KMS-11 (cell line): Measurements from ENCODE around the gene KPNA6.

Experiments used
- H2AFZ ChIP-seq: fragments of 200-600 bp; sonication (generic); 2 replicates; pipeline ENCODE4 v1.6.1; 2016; ENCODE audit warnings: antibody characterized with exemption, mixed run types, low read depth
- H3K27ac ChIP-seq: fragments of 200-600 bp; sonication (generic); 2 replicates; pipeline ENCODE4 v1.6.1; 2016; ENCODE audit warnings: mild to moderate bottlenecking, mixed run types
- H3K27me3 ChIP-seq: fragments of 200-600 bp; sonication (generic); 2 replicates; pipeline ENCODE4 v1.6.1; 2017; ENCODE audit warnings: mild to moderate bottlenecking, low read depth, mixed run types, moderate library complexity; ENCODE audit not compliant: insufficient read depth
- H3K36me3 ChIP-seq: fragments of 200-600 bp; sonication (generic); 2 replicates; pipeline ENCODE4 v1.6.1; 2017; ENCODE audit warnings: mild to moderate bottlenecking, mixed run types; ENCODE audit not compliant: insufficient read depth
- H3K4me1 ChIP-seq: fragments of 200-600 bp; sonication (generic); 2 replicates; pipeline ENCODE4 v1.6.1; 2016; ENCODE audit warnings: mild to moderate bottlenecking, low read depth, mixed run types; ENCODE audit not compliant: poor library complexity, severe bottlenecking
- H3K4me2 ChIP-seq: fragments of 200-600 bp; sonication (generic); 2 replicates; pipeline ENCODE4 v1.7.0; 2016; ENCODE audit warnings: mild to moderate bottlenecking, mixed run types
- H3K4me3 ChIP-seq: fragments of 200-600 bp; sonication (generic); IDR thresholded peaks from 2 replicates; pipeline ENCODE4 v1.6.1; 2017; ENCODE audit warnings: low read depth, low read length, mixed read lengths; ENCODE audit not compliant: insufficient read depth
- H3K79me2 ChIP-seq: fragments of 200-600 bp; sonication (generic); 2 replicates; pipeline ENCODE4 v1.6.1; 2016; ENCODE audit warnings: low read depth, mixed run types; ENCODE audit not compliant: insufficient read depth
- H3K9ac ChIP-seq: fragments of 200-600 bp; sonication (generic); 2 replicates; pipeline ENCODE4 v1.6.1; 2016; ENCODE audit warnings: mild to moderate bottlenecking, mixed run types
- H4K20me1 ChIP-seq: fragments of 200-600 bp; sonication (generic); 2 replicates; pipeline ENCODE4 v1.6.1; 2016; ENCODE audit warnings: mild to moderate bottlenecking, mixed run types; ENCODE audit not compliant: insufficient read depth
- CTCF ChIP-seq: fragments of 200-600 bp; sonication (generic); conservative IDR thresholded peaks from 2 replicates; pipeline ENCODE4 v1.6.1; 2017; ENCODE audit warnings: low read depth, mild to moderate bottlenecking, antibody characterized with exemption, low read length, moderate library complexity, mixed read lengths

The KPNA6 gene

GRCh38 chr1:32186077-32186476 is 78.2 kb downstream of the KPNA6 start:
- H3K36me3 ChIP-seq = peaks cover 30% of the 10 kb centered on the region; the same call in 1 of the 2 replicates
- H2AFZ ChIP-seq = no peak overlapping the region
- peaks cover 46% of the 10 kb centered on the region for H3K4me1 ChIP-seq
- H3K4me2 ChIP-seq = no peak overlapping the region
- H3K4me3 ChIP-seq = no peak overlapping the region
- no peaks in the 10 kb centered on the region for H3K27me3 ChIP-seq
- H4K20me1 ChIP-seq = no peaks in the 10 kb centered on the region; the same call in 1 of the 2 replicates
- H3K79me2 ChIP-seq = peaks cover 58% of the 10 kb centered on the region
- no peak for TF ChIP-seq CTCF
- no peak overlapping the region for H3K9ac ChIP-seq
- H3K27ac ChIP-seq = no peak overlapping the region

- H3K27ac ChIP-seq = no peak overlapping the region
- no peaks in the 10 kb centered on the region; the same call in 1 of the 2 replicates for H4K20me1 ChIP-seq
- no peak overlapping the region for H3K4me3 ChIP-seq
- H3K27me3 ChIP-seq = no peaks in the 10 kb centered on the region
- no peak overlapping the region for H3K4me2 ChIP-seq
- peaks cover 42% of the 10 kb centered on the region for H3K4me1 ChIP-seq
- no peak overlapping the region for H2AFZ ChIP-seq
- H3K9ac ChIP-seq = no peak overlapping the region
- H3K79me2 ChIP-seq = peaks cover 54% of the 10 kb centered on the region
- peaks cover 33% of the 10 kb centered on the region; the same call in 1 of the 2 replicates for H3K36me3 ChIP-seq
- no peak for TF ChIP-seq CTCF
These were observed 78.6 kb downstream of the KPNA6 start for GRCh38 chr1:32186491-32186890.

GRCh38 chr1:32187850-32188249 is 80.0 kb downstream of the KPNA6 start:
- H3K4me1 ChIP-seq = peaks cover 34% of the 10 kb centered on the region
- H2AFZ ChIP-seq = no peak overlapping the region
- no peak overlapping the region for H3K27ac ChIP-seq
- H3K36me3 ChIP-seq = peaks cover 26% of the 10 kb centered on the region; the same call in 1 of the 2 replicates
- H4K20me1 ChIP-seq = no peaks in the 10 kb centered on the region; the same call in 1 of the 2 replicates
- no peak for TF ChIP-seq CTCF
- H3K27me3 ChIP-seq = no peaks in the 10 kb centered on the region
- H3K9ac ChIP-seq = no peak overlapping the region
- no peak overlapping the region for H3K4me2 ChIP-seq
- H3K4me3 ChIP-seq = no peak overlapping the region
- peaks cover 40% of the 10 kb centered on the region for H3K79me2 ChIP-seq

- Histone ChIP-seq H3K9ac (no peak overlapping the region), H3K4me2 (no peak overlapping the region), H3K27me3 (no peaks in the 10 kb centered on the region), H3K4me1 (peaks cover 45% of the 10 kb centered on the region), H3K36me3 (peaks cover 18% of the 10 kb centered on the region; the same call in 1 of the 2 replicates), H3K27ac (no peak overlapping the region), H3K79me2 (peaks cover under 1% of the 10 kb centered on the region; the same call in 1 of the 2 replicates), H4K20me1 (no peaks in the 10 kb centered on the region), H2AFZ (no peak overlapping the region), H3K4me3 (no peak overlapping the region)
- TF ChIP-seq CTCF = no peak
These were observed 84.5 kb downstream of the KPNA6 start for GRCh38 chr1:32192220-32192948.
